AG09309 (cell line): ENCODE results near the gene GFPT1.

Source experiments
- DNase-seq: peaks from one replicate; pipeline ENCODE4 v3.0.0-alpha.2; 2010; ENCODE audit warnings: low read depth
- H3K4me3 ChIP-seq: 2 replicates; pipeline ENCODE4 v1.5.1; 2011; ENCODE audit warnings: mild to moderate bottlenecking, low read depth, low read length, moderate library complexity; ENCODE audit not compliant: control insufficient read depth
- TF ChIP-seq, protein P1 (sequence below): IDR thresholded peaks from 2 replicates; pipeline ENCODE4 v1.5.1; 2011; ENCODE audit warnings: mild to moderate bottlenecking, low read depth, low read length, inconsistent platforms; ENCODE audit not compliant: insufficient read depth, control insufficient read depth; ENCODE audit errors: missing control alignments

Gene GFPT1

DNA sequence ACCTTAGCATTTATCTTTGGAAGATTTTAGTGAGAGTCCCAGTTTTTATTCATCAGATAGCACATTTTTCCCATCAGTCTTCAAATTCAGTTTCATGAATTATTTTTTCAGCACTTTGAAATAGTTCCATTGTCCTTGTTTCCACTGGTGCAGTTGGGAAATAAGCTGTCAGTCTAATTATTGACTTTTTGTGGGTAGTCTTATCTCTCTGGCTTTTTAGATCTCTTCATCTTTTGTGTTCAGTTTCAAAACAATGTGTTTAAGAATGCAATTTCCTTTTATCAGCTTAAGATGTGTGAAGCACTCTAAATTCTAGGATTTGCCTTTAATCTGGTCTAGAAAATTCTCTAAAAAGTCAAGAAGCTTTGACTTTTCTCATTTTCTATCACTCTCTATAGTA lies 70.5 kb downstream of the GFPT1 start:
- no peak for DNase-seq
- no peak overlapping the region for H3K4me3 ChIP-seq
- TF ChIP-seq, protein P1, sequence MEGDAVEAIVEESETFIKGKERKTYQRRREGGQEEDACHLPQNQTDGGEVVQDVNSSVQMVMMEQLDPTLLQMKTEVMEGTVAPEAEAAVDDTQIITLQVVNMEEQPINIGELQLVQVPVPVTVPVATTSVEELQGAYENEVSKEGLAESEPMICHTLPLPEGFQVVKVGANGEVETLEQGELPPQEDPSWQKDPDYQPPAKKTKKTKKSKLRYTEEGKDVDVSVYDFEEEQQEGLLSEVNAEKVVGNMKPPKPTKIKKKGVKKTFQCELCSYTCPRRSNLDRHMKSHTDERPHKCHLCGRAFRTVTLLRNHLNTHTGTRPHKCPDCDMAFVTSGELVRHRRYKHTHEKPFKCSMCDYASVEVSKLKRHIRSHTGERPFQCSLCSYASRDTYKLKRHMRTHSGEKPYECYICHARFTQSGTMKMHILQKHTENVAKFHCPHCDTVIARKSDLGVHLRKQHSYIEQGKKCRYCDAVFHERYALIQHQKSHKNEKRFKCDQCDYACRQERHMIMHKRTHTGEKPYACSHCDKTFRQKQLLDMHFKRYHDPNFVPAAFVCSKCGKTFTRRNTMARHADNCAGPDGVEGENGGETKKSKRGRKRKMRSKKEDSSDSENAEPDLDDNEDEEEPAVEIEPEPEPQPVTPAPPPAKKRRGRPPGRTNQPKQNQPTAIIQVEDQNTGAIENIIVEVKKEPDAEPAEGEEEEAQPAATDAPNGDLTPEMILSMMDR, result no peak

DNA sequence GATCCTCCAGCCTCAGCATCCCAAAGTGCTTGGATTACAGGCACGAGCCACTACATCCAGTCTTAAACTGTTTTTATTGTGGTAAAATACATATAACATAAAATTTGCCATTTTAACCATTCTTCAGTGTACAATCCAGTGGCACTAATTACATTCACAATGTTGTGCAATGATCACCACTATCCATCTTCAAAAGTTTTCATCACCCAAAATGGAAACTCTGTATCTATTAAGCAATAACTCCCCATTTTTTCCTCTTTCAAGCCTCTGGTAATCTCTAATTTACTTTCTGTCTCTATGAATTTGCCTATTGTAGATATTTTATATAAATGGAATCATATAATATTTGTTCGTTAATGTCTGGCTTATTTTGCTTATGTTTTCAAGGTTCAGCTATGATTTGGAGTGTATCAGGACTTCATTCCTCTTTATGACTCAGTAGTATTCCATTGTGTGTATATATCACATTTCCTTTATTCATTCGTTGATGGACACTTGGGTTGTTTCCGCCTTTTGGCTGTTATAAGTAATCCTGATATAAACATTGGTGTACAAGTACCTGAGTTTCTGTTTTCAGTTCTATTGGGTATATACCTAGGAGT lies 71.8 kb downstream of the GFPT1 start:
- no peak overlapping the region for H3K4me3 ChIP-seq
- TF ChIP-seq, protein P1, result no peak
- no peak for DNase-seq

DNA sequence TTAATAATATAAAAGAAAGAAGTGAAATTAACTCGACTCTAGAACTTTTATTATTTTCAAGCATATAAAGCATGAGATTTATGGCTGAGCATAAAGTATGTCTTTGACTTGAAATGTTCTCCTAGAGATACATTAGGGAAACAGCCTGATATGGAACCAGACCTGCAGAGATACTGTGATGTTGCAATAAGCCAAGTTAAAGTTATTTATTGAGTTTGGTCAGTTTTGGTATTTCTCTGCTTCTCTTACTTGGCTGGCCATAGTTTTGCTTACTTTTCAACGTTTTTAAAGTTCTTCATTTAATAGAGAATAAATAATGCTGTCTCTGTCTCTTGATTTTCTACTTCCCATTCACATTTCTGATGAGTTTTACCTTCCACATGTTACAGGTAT lies 76.0 kb downstream of the GFPT1 start:
- H3K4me3 ChIP-seq, result no peak overlapping the region
- no peak for DNase-seq
- TF ChIP-seq, protein P1, result no peak

DNA sequence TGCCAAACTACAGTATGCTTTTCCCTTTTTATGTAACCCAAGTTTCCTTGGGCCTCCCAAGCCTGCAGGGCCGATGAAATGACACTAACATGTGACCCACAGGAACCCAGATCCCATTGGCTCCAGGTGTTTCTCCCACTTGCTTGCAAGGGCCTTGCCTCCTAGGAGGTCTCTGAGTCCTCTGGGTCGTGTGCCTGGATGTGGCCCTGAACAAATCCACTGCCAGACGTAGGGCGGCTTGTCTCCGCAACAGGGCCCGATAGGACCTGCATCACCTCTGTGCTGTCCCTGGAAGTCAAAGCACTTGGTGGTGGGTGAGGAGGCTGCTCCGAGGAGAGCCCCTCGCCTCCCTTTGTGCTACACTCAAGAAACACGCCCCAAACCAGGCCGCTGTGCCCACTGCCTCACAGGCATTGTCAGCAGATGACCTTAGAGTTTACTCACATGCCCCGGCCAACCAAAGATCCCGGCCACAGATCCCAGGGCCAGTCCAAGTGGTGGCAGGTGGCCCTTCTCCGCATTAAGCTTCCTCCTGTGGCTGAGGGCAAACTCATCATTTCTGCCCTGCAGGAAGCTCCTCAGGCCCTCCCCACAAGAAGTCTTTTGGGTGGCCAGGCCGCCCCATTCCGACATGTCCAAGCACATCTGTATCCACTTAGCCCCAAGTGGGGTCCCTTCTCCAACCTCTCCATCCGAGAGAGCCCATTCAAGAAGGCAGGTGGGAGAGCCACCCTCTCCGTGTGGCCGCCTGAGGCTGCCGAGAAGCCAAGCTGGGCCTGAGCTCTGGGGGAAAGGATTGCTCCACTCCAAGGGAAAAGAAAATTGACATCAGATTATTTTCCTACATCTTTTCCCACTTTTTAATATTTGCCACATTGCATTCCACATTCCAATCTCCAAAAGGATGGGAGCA lies 76.7 kb downstream of the GFPT1 start:
- no peak overlapping the region for H3K4me3 ChIP-seq
- TF ChIP-seq, protein P1, result no peak
- DNase-seq, result no peak

DNA sequence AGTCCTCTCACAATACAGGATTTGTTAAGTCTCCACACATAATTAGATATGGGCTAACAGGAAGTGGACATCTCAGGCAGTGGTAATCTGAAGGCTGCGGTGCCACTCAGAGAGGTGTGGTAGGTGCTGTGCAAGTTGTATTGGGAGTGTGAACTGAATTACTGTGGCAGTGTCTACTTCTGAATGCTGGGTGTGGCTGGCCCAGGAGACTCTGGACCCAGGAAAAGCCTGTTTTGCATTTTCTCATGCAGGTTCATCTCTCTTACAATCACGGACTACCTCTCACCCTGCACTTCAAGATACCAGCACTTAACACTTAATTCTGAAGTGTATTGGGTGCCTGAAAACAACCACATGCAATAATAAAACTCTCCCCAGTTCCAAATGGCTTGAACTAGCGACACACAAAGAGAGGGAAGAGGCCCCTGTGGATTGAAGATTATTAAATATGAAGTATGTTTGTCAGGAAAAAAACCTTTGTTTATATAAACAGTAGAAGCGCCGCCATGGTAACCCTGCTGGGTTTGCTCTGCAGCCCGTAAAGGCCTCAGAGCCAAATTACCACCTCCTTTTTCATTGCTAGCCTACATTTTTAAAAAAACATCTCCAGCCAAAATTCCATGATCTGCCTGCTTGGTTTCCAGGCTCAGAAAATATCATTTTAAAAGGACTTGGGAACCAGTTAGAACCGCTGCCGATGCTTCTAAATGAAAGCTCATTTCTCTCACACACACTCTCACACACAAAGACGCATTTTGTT lies 77.5 kb downstream of the GFPT1 start:
- no peak for DNase-seq
- TF ChIP-seq, protein P1, result no peak
- no peak overlapping the region for H3K4me3 ChIP-seq

DNA sequence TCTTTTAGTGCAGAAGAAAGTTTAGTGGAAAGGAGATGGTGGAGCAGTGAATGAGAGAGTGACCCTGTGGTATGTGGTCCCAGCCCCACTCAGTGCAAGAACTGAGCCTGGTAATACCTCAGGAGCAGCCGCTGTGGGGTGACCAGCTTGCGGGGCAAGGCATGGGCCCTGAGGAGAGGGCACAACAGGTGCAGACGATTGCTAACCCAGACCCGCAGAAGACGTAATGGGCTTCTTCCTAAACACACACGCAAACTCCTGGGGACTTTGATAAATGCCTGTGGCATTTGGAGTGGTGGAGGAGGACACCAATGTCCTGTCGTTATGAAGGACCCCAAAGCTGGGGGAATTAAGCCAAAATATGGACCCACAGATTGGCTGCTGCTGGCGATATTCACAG lies 78.7 kb downstream of the GFPT1 start:
- TF ChIP-seq, protein P1, result no peak
- no peak overlapping the region for H3K4me3 ChIP-seq
- no peak for DNase-seq
